Stimulated activated CD4-positive, alpha-beta T cell treated with anti-CD3 and anti-CD28 coated beads, Interleukin-1b, Interleukin-23, amount 100 ng/mL, for 1 hour (primary cell): ENCODE results near the gene SGMS2.
"Not testable (repeated sequence)": the region's sequence is repeated elsewhere in the genome, so short reads cannot be mapped to it uniquely, and the experiment has no call there.

ENCODE experiments used
- DNase-seq, 2 donors: peaks; one replicate each; pipeline ENCODE4 v3.0.0-alpha.2; 2020; ENCODE audit warnings: low read depth in 2 of 2

Gene SGMS2

DNA sequence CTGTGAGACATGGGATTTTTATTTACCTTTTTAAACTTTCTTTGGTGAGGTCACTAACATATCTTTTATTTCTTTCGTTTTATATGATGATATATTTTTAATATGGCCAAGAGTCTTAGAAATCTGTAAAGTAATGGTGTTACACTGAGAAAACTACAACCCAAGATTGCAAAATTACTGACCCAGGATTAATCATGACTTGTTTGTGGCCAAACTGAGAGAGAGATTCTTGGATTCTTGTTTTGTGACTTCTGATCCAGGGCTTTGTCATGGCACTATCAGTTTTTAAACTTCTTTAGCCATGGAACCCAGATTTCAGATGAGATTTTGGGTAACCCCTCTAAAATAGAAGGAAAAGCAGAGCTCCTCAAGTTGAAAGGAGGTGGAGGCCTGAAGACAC lies 42.0 kb downstream of the SGMS2 start:
- no peak for DNase-seq

DNA sequence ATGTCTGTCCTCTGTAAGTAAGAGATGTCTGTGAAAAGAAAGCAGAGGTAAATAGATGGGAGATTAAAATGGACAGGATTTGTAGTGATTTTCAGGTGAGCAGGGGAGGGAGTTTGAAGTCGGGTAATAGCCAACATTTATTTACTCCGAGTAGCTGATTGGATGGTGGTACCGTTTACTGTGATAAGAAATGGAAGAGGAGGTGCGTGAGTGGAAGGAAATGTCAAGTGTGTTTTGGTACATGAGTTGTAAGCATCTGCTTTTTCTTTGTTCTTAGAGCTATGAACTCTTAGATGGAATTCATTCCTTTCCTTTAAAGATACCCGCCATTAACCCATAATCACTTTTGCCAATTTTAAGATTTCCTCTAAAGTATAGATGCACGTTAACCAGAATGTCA lies 45.5 kb downstream of the SGMS2 start:
- no peak for DNase-seq

DNA sequence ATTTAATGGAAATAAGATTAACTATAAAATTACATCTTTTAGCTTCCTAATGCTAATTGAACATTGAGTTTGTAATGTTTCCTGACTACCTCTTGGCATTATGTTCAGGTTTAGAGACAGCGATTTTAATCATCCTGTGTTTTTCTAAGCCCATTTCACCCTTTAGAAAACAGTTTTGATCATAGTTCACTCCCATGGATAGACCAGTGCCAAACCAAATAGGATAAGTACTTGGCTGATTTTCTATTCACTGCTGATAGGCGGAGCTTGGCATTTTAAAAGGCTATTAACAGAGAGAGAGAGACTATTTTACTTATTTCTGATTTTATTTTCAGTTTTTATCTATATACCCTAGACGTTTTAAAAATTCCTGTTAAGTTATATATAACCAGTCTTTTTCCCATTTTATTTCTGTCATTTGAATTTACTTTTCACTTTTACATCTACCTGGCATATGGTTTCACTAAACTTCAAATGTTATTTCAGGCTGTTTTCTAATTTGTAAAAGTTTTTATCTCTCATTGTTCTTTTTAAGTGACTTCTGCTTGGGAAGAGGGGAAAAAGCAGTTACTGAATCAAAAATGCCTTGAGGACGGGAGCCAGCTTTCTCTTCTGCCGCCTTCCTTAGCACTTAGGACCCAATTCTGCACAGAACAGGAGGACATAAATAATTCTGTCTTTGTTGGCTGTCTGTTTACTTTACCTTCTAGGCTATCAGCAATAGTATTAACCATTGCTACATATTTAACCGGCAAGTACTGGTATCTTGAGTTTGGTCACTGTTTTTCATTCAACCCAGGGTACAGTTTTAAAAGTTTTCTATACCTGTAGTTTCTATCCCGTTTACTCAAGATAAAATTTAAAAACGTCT lies 46.4 kb downstream of the SGMS2 start:
- no peak for DNase-seq

DNA sequence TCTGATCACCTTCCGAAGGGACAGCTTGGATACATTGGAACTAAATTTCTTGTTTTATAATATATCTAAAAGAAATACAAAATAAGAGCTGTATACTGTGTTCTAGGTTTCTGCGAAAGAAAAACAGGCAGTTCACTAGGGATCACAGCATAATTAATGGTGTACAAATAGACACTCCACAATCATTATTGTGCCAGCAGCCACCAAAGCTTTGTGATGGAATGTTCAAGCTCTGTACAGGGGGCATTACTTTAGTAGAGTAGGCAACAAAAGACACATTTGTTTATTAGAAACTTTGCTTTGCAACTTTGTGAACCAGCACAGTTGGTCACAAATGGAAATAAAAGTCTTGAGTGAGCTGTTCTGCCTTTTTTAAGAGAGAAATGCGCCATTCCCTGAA lies 49.3 kb downstream of the SGMS2 start:
- no peak for DNase-seq

DNA sequence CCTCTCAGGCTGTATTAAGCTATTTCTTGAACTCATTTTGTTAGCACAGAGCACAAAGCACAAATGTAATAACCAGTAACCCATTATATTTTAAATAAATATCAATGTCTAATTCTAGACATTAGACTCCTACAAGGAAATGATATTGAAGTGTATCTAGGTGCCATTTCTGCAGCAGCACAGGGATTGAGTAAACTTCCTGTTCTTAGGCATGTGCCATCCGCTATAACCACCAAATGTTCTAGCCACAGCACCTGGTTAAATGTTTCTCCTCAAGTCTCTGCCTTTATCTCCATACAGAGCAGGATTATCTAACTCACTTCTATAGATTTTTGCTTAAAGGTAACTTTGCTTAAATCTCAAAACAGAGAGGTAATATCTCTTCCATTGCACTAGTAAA lies 51.4 kb downstream of the SGMS2 start:
- no peak for DNase-seq

DNA sequence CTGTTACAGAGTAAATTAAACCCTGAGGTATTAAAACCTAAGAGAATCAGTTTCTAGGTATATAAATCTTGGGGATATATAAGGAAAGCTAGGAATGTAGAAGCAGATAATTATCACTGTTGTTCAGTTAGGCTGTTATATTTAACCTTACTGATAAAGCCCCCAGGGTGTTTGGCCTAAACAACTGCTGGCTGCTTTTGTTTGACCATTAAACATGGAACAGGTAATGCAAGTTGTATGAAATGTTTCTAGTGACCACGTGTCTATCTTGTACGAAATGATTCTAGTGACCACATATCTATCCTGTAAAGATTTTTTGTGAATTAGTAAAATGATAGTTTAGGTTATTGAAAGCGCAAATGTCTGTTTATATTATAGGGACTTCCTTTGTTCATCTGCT lies 52.6 kb downstream of the SGMS2 start:
- DNase-seq, result no peak

DNA sequence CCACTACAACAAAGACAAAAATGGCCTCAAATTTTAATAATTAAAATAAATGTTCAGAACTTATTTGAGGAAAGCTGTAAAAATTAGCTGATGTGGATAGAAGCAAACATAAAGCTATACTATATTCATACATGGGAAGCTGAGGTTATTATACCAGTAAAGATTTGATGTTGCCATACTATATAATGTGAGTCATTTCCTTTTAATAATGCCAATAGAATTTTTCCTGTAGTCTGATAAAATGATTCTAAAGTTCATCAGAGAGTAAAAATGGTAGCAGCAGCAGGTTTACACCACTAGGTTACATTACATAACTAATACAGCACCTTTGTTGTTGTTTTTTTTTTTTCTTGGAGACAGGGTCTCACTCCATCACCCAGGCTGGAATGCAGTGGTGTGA lies 61.1 kb downstream of the SGMS2 start:
- no peak for DNase-seq

DNA sequence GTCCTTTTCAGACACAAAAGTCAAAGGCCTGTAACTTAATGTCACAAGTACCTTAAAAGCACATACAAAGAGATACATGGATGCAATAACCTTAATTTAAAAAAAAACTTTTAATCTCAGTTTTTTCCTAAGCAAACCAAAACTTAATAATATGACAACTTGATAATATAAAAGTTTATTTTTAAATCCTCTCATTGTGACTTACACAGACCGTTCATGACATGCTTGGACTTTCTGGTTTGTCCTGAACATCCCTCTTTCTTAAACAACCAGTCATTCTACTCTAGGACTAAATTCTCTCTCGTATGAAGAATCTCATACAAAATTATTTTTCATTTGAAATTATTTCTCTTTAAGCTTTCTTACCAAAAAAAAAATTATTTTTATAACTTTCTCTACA lies 63.5 kb downstream of the SGMS2 start:
- DNase-seq, result no peak

DNA sequence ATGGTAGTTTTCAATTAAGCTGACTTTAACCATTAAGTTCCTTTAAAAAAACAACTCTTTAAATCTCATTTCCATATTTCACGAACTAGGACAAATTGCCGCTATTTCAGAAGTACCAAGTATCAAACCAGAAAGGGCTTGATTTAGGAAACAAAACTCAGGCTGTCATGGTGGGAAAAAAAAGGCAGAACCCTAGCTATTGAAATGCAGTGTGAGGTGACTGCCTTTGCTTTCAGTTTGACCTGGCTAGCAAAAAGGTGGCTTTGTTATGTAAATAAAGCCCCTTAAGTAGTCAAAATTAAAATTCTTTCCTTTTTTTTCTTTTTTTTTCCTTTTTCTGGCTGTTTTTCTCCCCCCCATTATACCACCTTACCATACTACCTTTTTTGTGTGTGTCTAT lies 66.0 kb downstream of the SGMS2 start:
- DNase-seq, result no peak

DNA sequence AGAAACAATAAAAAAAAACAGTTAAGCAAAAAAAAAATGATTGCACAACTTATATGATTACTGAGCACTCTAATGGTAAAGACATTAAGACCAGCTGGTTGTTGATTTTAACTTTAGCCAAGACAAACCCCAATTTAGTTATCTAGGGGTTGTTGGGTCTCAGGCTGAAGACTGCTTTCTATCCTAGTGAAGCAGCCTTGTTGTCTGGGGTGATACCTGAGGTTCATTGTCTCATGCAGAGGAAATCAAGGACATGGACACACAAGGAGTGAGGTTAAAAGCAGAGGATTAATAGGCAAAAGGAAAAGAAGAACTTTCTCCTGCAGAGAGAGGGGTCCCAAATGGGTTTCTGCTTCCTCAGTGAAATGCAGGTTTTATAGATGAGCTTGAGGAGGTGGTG lies 66.6 kb downstream of the SGMS2 start:
- DNase-seq, result no peak

DNA sequence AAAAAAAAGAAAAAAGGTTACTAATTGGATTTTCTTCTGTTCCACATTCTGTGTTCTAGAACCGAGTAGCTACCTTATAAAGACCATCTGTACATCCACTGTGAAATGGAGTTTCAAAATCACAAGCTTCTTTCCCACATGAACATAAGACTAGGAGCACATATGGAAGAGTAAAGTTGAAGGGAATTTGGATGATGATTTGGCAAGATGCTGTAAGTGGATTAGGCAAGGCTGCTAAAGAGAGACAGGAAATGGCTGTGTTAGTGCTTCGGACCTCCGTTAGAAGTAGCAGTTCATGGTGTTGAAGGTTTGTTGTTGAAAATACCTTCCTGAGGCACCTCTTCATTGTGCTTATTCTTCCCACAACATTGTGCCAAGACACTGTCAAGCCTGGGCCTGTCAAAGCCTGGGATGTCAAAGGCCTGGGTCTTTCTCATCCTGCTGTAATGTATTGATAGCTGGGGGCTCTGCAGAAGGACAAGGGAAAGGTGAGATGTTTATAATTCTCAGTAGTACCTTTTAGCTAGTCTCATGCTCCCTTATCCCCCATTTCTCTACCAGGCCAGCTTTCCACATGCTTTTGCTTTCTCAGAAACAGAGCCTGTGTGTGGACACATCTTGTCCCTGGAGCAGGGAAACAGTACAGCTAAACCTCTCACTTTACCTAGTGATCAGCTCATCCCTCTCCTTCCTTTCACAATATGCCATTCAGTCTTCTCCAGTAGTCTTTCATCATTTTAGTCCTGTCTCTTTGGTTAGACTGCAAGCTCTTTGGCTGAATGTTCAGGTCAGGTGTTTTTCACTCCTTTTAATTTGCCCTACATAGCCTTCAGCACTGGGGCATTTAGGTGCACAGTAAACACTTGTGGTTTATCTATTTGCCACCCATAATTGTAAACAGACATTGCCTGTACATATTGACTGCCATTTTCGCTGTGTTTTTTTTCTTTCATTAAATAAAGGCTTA lies 68.7 kb downstream of the SGMS2 start:
- no peak for DNase-seq

DNA sequence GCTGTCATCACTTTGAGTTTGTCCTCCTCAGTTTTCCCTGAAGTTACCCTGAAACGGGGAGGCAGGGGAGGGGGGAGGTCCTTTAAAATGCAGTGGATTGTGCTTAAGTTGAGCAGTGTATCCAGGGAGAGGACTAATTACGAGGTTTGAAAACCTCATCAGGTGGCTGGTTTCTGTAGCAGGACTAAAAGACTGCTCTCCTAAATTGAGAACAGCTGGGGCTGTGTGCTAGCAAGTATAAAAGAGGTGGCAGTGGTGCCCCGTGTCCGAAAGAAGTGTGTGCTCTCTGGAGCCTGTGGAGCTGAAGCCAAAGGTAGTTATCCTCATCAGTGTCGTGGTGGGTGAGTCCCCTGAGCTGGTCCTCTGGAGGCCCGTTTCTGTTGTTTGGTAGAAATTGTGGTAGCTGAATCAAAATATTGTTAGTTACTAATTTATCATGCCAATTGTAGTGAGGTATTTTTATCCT lies 69.4 kb downstream of the SGMS2 start:
- no peak for DNase-seq

DNA sequence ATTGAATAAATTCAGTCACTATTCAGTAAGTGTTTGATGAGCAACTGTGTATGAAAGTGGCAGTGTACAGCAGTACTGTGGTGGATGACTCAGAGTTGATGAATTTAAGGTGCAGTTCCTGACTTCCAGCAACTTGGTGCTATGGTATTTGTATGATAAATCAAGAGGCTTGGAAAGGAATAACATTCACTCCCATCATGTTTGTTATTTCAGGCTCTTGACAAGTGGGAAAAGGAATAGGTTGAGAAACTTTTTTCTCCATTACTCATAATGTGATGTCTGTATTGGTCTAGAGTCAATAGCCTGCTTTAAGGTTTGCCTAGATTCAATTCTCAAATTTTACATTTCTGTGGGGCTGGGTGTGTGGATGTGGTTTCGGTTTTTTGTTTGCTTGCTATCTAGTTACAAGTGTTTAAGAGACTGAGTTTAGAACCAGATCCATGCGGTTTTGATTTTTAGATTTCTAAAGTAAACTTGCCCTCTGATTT lies 71.5 kb downstream of the SGMS2 start:
- no peak for DNase-seq

DNA sequence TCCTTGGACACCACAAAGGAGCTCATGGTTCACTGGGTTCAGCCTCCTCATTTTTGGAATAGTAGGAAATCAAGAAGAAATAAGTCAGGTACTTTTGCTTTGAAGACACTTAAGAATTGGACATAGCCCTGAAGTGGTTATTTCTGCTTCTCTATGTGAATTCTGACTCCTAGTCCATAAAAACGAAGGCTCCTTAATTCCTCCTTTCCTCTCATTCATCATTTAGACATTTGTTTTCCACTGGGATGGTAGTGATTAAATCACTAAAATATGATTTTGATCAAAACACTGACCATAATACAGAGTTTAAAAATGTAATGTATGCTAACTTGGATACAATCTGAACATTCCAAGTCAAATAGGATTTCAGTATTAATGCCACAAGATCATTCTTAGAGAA lies 71.9 kb downstream of the SGMS2 start:
- DNase-seq, result no peak

DNA sequence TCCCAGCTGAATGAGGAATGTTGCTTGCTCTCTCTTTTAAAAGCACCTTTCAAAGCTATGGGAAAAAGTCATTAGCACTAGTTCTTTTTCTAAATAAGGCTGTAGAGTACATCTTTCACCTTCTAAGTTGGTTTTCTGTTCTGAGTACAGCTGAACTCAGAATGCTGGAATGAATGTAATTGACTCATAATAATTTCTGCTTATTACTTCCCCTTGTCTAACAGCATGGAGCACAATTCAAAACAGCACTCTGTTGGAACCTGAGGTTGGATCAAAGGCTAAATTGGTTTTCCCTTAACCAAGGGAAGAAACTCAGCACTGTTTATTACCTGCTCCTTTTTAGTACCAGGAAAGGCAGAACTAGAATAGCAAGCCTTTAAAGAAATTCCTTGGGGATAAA lies 73.1 kb downstream of the SGMS2 start:
- DNase-seq, result no peak

DNA sequence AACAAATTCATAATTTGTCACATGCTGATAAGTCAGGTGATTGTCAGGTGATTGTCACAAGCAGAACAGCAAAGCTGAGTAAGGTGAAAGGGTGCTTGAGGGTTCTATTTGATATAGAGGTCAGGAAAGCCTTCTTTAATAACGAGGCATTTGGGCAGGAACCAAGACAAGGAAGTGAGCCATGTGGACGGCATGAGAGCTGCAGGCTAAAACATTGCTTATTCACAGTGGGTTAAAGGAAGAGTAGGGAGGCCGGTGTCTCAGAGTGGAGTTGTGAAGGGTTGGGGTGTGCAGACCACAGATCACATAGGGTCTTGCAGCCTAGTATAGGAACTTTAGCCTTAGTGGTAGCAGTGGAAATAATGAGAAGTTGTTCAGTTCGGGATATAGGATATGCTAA lies 75.3 kb downstream of the SGMS2 start:
- DNase-seq, result no peak

DNA sequence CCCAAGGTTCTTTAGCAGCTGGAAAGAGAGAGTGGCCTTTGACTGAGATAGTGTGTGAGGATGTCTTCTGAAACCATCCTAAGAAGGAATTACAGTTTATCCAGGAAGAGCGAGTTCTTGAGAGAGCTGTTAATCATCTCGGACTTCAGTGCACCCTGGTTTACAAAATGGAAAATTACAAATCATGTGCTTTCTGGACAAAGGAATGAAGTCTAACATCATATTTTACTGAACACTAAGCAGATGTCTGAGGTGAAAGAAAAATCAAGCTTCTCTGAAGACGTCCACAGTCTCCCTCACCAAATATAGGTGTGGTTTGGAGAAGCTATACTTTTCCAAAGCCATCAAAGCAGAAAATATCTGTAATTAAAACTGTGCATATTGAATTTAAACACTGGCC lies 75.8 kb downstream of the SGMS2 start:
- no peak for DNase-seq

DNA sequence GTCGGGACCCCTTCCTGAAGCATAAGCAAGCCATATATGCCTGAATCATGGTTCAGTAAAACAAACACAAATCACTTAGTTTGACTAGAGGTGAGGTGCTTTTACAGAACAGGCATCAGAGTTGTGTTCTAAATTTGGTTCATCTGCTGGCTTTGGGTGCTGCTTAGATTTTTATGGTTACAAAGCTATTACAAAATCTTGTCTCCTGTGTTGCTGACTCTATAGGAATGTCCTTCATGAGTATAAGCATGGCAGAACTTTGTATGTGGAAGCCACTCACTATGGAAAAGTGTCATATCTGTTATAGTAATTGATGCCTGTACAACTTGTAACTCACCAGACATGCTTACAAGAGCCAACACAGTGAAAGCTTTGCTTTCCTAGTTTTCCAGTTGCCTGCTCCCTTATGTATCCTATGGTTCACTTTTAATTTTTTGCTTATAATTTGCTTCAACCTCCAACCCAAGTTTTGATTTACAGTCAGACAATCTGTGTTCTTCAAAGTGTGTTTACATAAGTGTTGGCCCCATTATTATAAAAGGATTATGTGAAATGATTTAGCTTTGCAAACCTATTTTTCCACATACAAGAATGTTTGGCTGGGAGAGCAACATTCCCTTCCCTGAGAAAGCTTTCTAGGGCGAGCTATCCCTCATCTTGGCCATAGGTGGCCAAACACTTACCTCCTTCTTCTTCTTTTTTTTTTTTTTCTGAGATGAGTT lies 76.6 kb downstream of the SGMS2 start:
- DNase-seq, result no peak

DNA sequence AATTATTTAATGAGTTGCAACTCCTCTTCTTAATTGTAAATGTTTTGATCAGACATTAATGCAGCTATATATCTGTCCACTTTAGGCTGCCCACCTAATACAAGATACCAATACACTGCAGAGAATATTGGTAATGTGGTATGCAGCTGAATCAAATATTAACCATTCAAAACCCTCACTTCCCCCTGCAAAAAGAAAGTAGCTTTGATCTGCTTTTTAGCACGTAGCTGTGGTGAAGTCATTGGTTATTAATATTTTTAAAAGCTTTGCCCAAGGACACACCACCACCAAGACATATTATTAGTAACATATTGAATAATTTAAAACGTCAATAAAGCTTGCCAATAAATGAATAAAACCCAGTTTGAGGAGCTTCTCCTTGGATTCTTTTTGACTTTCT lies 78.0 kb downstream of the SGMS2 start:
- DNase-seq, result no peak

DNA sequence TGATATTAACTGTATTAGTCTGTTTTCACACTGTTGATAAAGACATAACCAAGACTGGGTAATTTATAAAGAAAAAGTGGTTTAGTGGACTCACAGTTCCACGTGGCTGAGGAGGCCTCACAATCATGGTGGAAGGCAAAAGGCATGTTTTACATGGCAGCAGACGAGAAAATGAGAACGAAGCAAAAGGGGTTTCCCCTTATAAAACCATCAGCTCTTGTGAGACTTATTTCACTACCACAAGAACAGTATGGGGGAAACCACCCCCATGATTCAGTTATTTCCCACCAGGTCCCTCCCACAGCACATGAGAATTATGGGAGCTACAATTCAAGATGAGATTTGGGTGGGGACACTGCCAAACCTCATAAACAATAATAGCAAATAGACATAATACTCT lies 80.3 kb downstream of the SGMS2 start:
- DNase-seq, result not testable (repeated sequence)

DNA sequence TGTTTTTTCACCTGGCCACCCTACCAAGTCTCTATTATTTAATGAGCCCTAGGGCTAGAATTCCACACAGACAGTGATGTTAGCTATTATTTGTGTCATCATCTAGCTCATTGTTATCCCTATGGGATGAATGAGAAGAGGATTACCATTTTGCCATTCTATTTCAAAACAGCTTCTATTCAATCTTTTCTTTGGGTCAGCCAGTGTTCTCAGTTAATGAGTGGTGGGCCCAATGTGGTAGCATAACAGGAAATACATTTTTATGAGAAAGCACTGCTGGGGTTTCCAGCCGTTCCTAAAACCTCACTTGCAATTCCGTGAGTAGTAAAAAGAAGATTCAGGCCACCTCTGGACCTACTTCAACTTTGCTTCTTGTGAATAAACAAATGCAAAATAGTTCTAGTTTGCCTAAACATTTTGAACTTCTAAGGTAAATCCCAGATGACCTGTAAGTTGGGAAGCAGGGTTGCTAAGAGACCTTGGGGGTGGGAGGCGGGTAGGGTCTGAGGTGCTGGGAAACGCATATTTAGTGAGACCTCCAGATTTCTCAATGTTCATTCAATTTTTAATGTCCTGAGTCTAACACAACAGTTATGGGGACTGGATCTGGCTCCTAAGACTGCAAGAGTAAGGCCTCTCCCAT lies 81.8 kb downstream of the SGMS2 start:
- no peak for DNase-seq
